Activated naive CD4-positive, alpha-beta T cell treated with anti-CD3 and anti-CD28 coated beads for 36 hours (primary cell): ENCODE data around the gene MED12L. TPM values are rescaled to one million over a fixed set of nuclear protein-coding genes. Genes with fewer than 3 reads are reported as not detected.

Experiments used
- CTCF ChIA-PET: fragments of 350-600 bp; sonication (Branson Sonifier 250); formaldehyde crosslinking; loops from one replicate; lab custom pipeline; 2021; ENCODE audit warnings: antibody characterized with exemption; lab: Charles Lee
- DNase-seq: peaks from one replicate; pipeline ENCODE4 v3.0.0-alpha.2; 2020
- H3K27ac Mint-ChIP-seq: one replicate; pipeline ENCODE4 v1.8.0; 2021; ENCODE audit warnings: mild to moderate bottlenecking, mixed read lengths
- H3K27me3 Mint-ChIP-seq: one replicate; pipeline ENCODE4 v1.8.0; 2021; ENCODE audit warnings: low read depth, mixed read lengths
- H3K36me3 Mint-ChIP-seq: one replicate; pipeline ENCODE4 v1.8.0; 2021; ENCODE audit warnings: low read depth, mixed read lengths
- H3K4me1 Mint-ChIP-seq: one replicate; pipeline ENCODE4 v1.8.0; 2021; ENCODE audit warnings: low read depth, mixed read lengths
- H3K4me3 Mint-ChIP-seq: one replicate; pipeline ENCODE4 v1.8.0; 2021; ENCODE audit warnings: mild to moderate bottlenecking, moderate library complexity, mixed read lengths
- H3K9me3 Mint-ChIP-seq: one replicate; pipeline ENCODE4 v1.8.0; 2021; ENCODE audit warnings: mixed read lengths
- intact Hi-C: fragments of 100-400 bp; cut with micrococcal nuclease; formaldehyde crosslinking; loops from one replicate; pipeline ENCODE4 v1.15.1; 2023
- total RNA-seq, 2 experiments: library from RNA; stranded (reverse); gene quantifications; one replicate each; pipeline ENCODE4 v1.2.3, GENCODE V29; 2021

Gene MED12L
- total RNA-seq, 2 experiments from 2014 or later, result 1.4 to 2.0 TPM

GRCh38 chr3:151146071-151146730 lies 60.7 kb downstream of the MED12L start:
- CTCF ChIA-PET, result interaction anchor here (0.7 to 2.4 kb wide), 21 partner anchors 9 to 479 kb away, joined by 3 to 13 read pairs (median 4); no protein-coding TSS in a partner anchor
- Mint-ChIP-seq H3K4me3 (no peak overlapping the region), H3K27me3 (no peaks in the 10 kb centered on the region), H3K9me3 (no peaks in the 10 kb centered on the region), H3K27ac (no peak overlapping the region), H3K36me3 (no peaks in the 10 kb centered on the region), H3K4me1 (no peaks in the 10 kb centered on the region)
- DNase-seq, result peak; percentile 77
- intact Hi-C loops, result loop anchor here (1.0 to 5.0 kb wide), 8 partner anchors 60 to 618 kb away; no protein-coding TSS in a partner anchor

- Mint-ChIP-seq H3K4me3 (no peak overlapping the region), H3K4me1 (no peaks in the 10 kb centered on the region), H3K9me3 (no peaks in the 10 kb centered on the region), H3K36me3 (no peaks in the 10 kb centered on the region), H3K27ac (no peak overlapping the region), H3K27me3 (no peaks in the 10 kb centered on the region)
- intact Hi-C loops, result loop anchor here (1.0 to 5.0 kb wide), 8 partner anchors 60 to 618 kb away; no protein-coding TSS in a partner anchor
- no peak for DNase-seq
- CTCF ChIA-PET, result interaction anchor here (0.7 to 2.4 kb wide), 17 partner anchors 12 to 618 kb away, joined by 3 to 10 read pairs (median 4); no protein-coding TSS in a partner anchor
These were observed 61.2 kb downstream of the MED12L start for GRCh38 chr3:151146731-151147091.

- Mint-ChIP-seq H3K4me3 (no peak overlapping the region), H3K27ac (no peak overlapping the region), H3K27me3 (no peaks in the 10 kb centered on the region), H3K36me3 (no peaks in the 10 kb centered on the region), H3K9me3 (no peaks in the 10 kb centered on the region), H3K4me1 (no peaks in the 10 kb centered on the region)
- CTCF ChIA-PET, result interaction anchor here (0.7 to 2.3 kb wide), 10 partner anchors 13 to 619 kb away, joined by 3 to 10 read pairs (median 4); no protein-coding TSS in a partner anchor
- intact Hi-C loops, result loop anchor here (2.0 to 5.0 kb wide), 2 partner anchors 138 to 280 kb away; no protein-coding TSS in a partner anchor
- no peak for DNase-seq
These were observed 61.8 kb downstream of the MED12L start for GRCh38 chr3:151147299-151147698.

GRCh38 chr3:151152455-151153079 lies 67.1 kb downstream of the MED12L start:
- Mint-ChIP-seq H3K4me3 (no peak overlapping the region), H3K36me3 (no peaks in the 10 kb centered on the region), H3K27me3 (no peaks in the 10 kb centered on the region), H3K27ac (no peak overlapping the region), H3K9me3 (no peaks in the 10 kb centered on the region), H3K4me1 (no peaks in the 10 kb centered on the region)
- CTCF ChIA-PET, result interaction anchor here (1.2 to 2.8 kb wide), 2 partner anchors 10 to 15 kb away, joined by 4 to 9 read pairs; no protein-coding TSS in a partner anchor
- no peak for DNase-seq
- intact Hi-C loops, result no loop called here

DNA sequence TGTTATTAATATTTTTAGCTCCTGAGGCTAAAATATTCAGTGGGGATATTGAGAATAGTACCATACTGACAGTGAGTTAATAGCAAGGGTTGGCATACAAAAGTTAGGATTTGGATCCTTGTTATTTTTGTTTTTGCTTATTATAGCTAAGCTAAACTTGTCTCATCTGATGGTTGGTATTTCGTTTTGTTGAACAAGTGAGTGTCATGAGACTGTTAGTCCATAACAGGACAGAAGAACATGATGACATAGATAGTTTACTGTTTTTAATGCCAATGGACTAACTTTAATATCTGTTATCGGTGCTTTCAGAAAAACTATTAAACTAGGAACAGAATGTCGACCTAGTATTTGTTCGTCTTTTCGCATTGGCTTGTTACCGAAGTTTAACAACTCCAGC lies 69.1 kb downstream of the MED12L start:
- no peaks in the 10 kb centered on the region for H3K27me3 Mint-ChIP-seq
- no peak for DNase-seq
- no peaks in the 10 kb centered on the region for H3K4me1 Mint-ChIP-seq

DNA sequence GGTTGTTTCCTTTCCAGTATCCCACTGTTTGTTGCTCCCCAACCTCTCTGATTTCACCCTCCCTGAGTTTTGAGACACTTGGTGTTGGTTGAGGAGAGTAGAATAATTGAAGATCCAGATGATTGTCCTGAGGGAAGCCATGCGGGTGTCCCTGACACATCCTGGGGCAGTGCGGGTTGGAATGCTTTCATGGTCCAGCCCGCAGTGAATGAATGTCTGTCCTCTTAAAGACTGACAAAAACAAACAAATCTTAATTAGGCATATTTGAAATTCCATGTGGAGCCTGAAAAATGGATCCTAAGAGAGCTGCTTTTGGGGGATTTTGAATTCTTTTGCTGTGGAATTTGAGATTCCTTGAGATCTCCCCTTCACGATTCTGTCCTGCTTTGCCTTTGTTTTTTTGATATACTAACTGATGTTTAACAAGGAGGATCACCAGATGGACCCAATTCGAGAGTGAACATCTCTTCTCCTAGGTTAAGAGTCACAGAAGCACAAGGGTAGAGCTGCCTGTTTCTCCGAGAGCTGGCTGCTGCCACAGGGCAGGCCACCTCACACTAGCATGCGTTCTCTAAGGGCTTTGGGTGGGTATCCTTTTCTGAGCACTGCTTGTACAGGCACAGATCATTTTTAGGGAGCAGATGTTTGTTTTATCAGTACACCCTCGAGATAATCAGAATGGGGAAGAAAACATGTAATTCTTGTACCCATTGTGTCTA lies 70.1 kb downstream of the MED12L start:
- Mint-ChIP-seq H3K27me3 (no peaks in the 10 kb centered on the region), H3K4me3 (no peak overlapping the region), H3K9me3 (no peaks in the 10 kb centered on the region), H3K27ac (no peak overlapping the region), H3K36me3 (no peaks in the 10 kb centered on the region), H3K4me1 (no peaks in the 10 kb centered on the region)
- CTCF ChIA-PET, result interaction anchor here (0.6 to 2.3 kb wide), 13 partner anchors 12 to 172 kb away, joined by 3 to 28 read pairs (median 6); partner anchors contain the start of gene P2RY14
- intact Hi-C loops, result loop anchor here (1.0 to 2.0 kb wide), 2 partner anchors 128 to 173 kb away; partner anchors contain the start of gene P2RY13
- no peak for DNase-seq

More for the DNA sequence above, 69.1 kb downstream of the MED12L start:
- Mint-ChIP-seq H3K27ac (no peak overlapping the region), H3K9me3 (no peaks in the 10 kb centered on the region), H3K4me3 (no peak overlapping the region), H3K36me3 (no peaks in the 10 kb centered on the region)
- intact Hi-C loops, result no loop called here
- CTCF ChIA-PET, result interaction anchor here (0.7 to 2.8 kb wide), 4 partner anchors 8 to 228 kb away, joined by 4 to 9 read pairs (median 4); no protein-coding TSS in a partner anchor

DNA sequence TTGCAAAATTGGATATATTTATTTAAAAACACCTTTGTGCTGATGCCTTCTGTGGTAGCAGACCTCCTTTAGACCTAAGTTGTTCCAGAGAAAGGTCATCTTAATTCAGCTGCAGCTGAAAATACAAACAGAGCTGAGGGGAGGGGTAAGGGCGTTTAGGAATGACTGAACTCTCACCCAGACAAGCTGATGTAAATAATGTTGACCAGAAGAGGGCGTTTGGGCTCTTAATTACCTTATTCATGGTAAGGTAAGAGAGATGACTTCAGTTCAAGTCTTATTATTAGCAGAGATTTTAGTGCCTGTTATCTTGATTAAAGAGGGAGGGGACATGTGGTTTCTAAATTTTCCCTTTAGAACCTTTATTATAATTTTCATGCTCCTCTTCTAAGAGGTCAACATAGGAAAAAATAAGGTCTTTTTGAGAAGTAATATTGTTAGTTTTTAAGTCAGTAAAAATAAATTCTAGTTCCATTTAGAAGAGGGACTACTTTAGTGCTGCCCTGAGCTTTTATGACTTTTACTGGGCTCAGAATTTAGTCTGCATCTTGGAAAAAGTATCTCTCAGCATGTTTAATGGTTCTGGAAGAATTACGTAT lies 71.3 kb downstream of the MED12L start:
- H3K27ac Mint-ChIP-seq, result no peak overlapping the region
- CTCF ChIA-PET, result interaction anchor here (0.7 to 2.3 kb wide), 14 partner anchors 11 to 748 kb away, joined by 3 to 28 read pairs (median 6); partner anchors contain the start of gene P2RY14
- H3K36me3 Mint-ChIP-seq, result no peaks in the 10 kb centered on the region
- intact Hi-C loops, result loop anchor here (1.0 to 2.0 kb wide), 2 partner anchors 127 to 172 kb away; partner anchors contain the start of gene P2RY13
- H3K4me1 Mint-ChIP-seq, result no peaks in the 10 kb centered on the region
- no peak overlapping the region for H3K4me3 Mint-ChIP-seq
- no peaks in the 10 kb centered on the region for H3K9me3 Mint-ChIP-seq
- H3K27me3 Mint-ChIP-seq, result no peaks in the 10 kb centered on the region
- DNase-seq, result peak; percentile 61

- no peaks in the 10 kb centered on the region for H3K36me3 Mint-ChIP-seq
- no peak for DNase-seq
- H3K9me3 Mint-ChIP-seq, result no peaks in the 10 kb centered on the region
- no peaks in the 10 kb centered on the region for H3K4me1 Mint-ChIP-seq
- no peak overlapping the region for H3K27ac Mint-ChIP-seq
- intact Hi-C loops, result loop anchor here (10.0 kb wide), 1 partner anchor 305 kb away; the partner anchor contains the start of gene IGSF10
- no peak overlapping the region for H3K4me3 Mint-ChIP-seq
- CTCF ChIA-PET, result interaction anchor here (0.6 to 4.5 kb wide), 6 partner anchors 9 to 133 kb away, joined by 3 to 30 read pairs (median 3); no protein-coding TSS in a partner anchor
- no peaks in the 10 kb centered on the region for H3K27me3 Mint-ChIP-seq
These were observed 74.3 kb downstream of the MED12L start for GRCh38 chr3:151159806-151160205.

- Mint-ChIP-seq H3K27me3 (no peaks in the 10 kb centered on the region), H3K9me3 (no peaks in the 10 kb centered on the region), H3K27ac (no peak overlapping the region), H3K4me3 (no peak overlapping the region), H3K36me3 (no peaks in the 10 kb centered on the region), H3K4me1 (peaks cover 14% of the 10 kb centered on the region)
- intact Hi-C loops, result loop anchor here (10.0 kb wide), 1 partner anchor 300 kb away; the partner anchor contains the start of gene IGSF10
- CTCF ChIA-PET, result no interaction called here
- DNase-seq, result no peak
These were observed 79.8 kb downstream of the MED12L start for GRCh38 chr3:151165226-151165625.

GRCh38 chr3:151166161-151166560 lies 80.7 kb downstream of the MED12L start:
- Mint-ChIP-seq H3K4me1 (peaks cover 23% of the 10 kb centered on the region), H3K27me3 (no peaks in the 10 kb centered on the region), H3K4me3 (no peak overlapping the region), H3K27ac (no peak overlapping the region), H3K36me3 (no peaks in the 10 kb centered on the region), H3K9me3 (no peaks in the 10 kb centered on the region)
- DNase-seq, result no peak
- intact Hi-C loops, result loop anchor here (10.0 kb wide), 1 partner anchor 299 kb away; the partner anchor contains the start of gene IGSF10
- CTCF ChIA-PET, result interaction anchor here (2.4 to 8.0 kb wide), 4 partner anchors 44 to 113 kb away, joined by 13 to 191 read pairs (median 72); partner anchors contain the start of gene P2RY14
